Sigmoid colon (tissue), 4 donors: Measurements from ENCODE around the gene ALOX5.

Source experiments
- POLR2AphosphoS5 ChIP-seq, 4 donors: sonication (generic); formaldehyde crosslinking; IDR thresholded peaks; one replicate each; pipeline ENCODE4 v1.6.1; 2017; ENCODE audit warnings: antibody characterized with exemption in 4 of 4
- TF ChIP-seq, protein P1 (sequence below), 4 experiments: fragments of 450-650 bp in 3 of 4; fragments of 200-600 bp in 1 of 4; IDR thresholded peaks; one replicate each; pipeline ENCODE4 v1.5.1; 2016 to 2019; ENCODE audit warnings: antibody characterized with exemption in 4 of 4, mild to moderate bottlenecking in 3 of 4, moderate library complexity in 2 of 4

DNA sequence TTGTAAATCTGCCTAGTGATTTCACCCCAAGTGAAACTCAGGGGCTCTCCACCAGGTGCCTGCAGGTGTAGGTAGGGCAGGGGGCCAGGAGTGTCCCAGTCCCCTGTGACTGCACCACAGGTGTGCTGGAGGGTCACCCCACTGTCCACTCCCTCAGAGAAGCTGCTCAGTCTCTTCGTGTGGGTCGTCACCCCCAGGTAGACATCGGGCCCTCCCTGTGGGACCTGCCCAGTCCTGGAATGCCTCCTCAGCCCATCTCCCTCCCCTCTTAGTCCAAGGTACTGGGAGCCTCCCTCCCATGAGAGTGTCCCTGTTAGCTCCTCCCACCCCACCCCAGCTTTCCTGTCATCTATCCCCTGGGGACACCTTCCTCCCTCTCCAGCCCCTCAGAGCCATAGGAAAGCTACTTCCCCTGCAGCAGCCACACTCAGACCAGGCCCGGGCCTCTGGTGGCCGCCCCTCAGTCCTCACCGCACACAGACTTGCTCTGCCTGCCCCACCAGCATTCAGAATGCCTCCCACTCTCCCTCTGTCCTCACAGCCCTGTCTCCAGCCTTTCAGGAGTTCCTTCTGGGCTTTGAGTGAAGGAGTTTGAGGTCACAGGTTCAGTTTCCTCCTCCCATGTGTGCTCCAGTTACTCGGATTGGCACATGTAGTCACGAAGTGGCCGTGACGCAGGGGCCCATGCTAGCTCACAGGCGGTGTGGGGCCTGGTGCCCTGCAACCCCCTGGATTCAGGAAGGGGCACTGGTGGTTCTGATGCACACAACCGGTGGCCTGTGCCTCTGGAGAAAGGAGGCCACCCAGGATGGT lies 5.1 kb downstream of the ALOX5 start:
- TF ChIP-seq, protein P1, sequence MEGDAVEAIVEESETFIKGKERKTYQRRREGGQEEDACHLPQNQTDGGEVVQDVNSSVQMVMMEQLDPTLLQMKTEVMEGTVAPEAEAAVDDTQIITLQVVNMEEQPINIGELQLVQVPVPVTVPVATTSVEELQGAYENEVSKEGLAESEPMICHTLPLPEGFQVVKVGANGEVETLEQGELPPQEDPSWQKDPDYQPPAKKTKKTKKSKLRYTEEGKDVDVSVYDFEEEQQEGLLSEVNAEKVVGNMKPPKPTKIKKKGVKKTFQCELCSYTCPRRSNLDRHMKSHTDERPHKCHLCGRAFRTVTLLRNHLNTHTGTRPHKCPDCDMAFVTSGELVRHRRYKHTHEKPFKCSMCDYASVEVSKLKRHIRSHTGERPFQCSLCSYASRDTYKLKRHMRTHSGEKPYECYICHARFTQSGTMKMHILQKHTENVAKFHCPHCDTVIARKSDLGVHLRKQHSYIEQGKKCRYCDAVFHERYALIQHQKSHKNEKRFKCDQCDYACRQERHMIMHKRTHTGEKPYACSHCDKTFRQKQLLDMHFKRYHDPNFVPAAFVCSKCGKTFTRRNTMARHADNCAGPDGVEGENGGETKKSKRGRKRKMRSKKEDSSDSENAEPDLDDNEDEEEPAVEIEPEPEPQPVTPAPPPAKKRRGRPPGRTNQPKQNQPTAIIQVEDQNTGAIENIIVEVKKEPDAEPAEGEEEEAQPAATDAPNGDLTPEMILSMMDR (IDR thresholded peaks at IDR 0.05), result no peak
- no peak for TF ChIP-seq POLR2AphosphoS5 (IDR thresholded peaks at IDR 0.05)
